Measurements from ENCODE around the gene CENPP.

The CENPP gene

DNA sequence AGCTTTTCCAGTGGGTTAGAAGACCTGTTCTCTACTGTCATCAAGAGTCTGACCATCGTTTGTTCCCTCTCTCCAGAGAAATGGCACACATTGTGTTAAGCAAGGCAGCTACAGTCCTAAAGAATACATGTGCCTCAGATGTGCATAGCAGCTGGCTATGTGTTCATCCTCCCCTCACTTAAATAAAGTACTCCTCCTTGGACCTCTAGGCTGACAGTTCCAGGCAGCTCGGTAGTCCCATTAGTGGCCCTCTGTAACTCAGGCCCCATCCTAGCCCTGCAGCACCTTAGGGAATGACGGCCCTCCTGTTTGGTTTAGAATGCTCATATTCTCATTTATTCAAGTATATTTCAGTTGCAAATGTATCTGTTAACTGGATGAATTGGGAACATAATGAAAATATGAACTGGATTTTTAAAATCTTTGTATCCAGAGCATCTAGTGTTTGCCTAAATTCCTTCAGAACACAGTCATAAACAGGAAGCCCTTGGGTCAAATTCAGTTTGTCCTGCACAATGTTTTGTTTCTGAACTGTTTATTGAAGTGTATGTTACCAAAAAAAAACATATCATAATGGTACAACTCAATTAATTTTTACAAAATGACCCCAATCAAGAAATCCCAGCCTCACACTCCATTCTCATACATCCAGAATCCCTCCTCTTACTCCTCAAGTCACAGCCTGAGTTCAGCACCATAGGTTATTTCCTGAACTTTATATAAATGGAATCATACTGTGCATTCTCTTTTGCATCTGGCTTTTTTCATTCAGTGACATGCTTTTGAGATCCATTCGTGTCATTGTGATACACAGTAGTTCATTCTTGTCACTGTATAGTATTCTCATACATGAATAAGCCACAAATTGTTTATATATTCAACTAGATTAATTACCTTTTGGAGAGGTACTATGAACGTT is 158.1 kb downstream of the CENPP start:
- no peak for FAIRE-seq

- FAIRE-seq: no peak
Observed at GRCh38 chr9:92484563-92484962, 158.8 kb downstream of the CENPP start.

DNA sequence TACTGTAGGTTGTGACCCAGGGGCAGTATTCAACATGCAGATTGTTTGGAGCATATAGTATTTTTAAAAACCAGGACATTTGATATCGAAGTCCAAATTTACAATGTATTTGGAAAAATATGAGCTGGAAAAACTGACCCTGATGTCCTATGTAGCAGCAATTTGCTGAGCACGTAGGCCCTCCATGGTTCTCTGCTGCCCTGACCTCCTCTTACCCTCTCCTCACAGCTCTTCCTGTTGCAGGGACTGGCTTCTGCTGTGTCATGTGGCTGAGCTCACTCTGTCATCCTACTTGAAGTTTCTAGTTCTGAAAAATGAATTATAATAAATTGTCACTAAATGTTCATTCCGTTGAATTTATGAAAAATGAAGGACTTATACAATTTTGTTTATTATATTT is 160.6 kb downstream of the CENPP start:
- no peak for FAIRE-seq

DNA sequence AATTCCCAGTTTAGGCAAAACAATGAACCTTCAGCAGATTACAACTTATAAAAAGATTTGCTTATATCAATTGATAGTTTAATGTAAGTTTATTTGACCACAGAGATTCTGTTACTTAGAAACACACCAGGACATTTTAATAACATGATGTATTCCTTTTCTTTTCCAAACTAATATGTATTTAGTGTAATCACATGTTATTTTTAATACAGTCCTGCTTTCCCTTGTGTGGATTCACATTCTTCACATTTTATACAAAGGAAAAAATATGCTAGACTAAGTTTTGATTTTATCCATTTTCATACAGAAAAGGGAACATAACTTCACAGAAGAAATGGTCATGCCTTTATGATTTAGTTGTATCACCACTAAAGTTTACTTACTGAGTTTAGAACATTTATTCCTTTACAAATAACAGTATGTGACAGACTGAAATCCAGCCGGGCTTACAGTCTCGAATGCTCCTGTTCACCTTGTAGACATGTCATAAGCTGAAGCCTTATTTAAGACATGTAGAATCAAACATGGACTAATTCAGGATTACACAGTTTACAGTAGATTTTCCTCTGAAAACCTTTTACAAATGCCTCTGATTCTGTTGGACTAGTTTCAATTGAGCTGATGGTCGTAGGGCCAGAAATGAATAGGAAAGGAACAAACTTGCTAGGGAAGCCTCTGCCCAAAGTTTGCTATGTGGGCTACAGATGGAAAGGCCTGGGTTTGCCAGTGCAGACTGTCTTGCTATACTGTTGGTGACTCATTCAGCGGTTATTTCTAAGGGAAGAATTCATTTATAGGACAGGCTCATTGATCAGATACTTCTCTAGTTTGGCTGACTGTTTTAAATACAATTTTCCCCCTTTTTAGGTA is 163.2 kb downstream of the CENPP start:
- FAIRE-seq: no peak

- no peak for FAIRE-seq
Observed at GRCh38 chr9:92492781-92493401, 167.1 kb downstream of the CENPP start.

DNA sequence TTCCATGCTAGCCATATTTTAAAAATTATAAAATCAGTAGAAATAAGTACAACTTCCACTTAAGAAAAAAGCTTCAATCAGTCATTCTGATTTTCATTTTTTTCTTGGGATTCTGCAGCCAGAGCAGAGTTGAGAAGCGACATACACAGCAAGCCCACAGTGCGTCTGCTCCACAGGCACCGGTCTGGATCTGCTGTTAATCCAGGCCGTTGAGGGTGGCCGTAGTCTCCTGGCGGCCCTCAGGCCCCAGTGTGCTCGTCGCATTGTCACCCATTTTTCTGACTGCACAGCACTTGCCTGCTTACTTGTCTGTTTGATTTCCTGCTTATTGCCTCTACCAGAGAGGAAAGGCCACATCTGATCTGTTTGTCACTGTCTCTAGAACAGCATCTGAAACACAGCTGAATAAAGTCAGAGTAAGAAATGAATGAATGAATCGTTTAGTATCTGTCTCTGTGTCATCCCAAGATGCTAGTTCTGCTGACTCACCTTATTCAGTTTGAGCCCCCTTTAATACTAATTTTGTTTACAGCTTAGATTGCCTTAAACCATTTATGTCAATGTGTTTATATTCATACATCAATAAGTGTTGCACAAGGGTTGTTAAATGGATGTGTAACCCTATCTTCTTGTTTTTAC is 168.1 kb downstream of the CENPP start:
- no peak for FAIRE-seq

DNA sequence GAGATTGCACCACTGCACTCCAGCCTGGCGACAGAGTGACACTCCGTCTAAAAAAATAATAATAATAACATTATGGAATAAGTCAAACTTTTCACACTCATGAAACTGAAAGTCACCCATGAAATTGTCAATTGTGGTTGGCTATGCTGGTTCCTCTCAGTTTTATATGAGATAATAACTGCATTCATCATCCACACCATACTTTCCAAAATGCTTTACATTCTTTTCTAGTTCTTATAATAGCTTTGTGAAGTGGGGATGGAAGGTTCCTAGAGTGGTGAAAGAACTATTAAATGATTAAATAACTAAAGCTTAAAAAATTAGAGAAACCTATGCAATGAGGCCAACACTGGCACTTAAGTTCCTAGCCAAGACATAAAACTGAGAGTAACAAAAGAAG is 169.1 kb downstream of the CENPP start:
- FAIRE-seq: no peak

DNA sequence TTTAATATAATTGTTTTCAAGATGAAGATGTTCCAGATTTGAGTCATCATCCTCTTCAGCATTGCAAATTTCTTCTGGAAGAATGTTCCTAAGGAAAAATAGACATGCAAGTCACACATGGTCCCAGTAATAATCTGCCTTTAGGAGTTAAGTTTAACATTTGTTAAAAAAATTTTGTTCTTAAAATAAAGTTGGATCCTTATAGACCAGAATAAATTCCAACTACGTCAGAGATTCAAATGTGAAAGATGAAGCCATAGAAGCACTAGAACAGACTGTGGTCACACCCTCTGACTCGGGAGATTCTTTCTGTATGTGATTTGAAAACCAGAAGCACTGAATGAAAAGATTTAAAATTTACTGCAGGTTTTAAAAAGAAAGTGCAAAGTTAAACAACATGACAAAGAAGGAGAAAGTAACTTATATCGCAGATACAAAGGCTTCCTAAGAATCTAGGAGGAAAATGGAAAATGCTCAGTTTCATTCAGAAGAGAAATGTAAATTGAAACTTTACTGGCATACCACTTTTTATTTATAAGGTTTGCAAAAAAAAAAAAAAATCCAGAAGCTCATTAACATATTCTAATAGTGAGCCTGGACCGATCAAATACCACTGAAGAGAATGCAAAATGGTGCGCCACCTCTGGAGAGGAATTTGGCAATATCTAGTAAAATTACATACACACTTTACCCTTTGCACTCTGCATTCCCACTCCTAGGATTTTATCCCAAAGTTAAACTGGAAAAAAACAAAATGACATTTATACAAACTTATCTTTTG is 170.8 kb downstream of the CENPP start:
- no peak for FAIRE-seq

- no peak for FAIRE-seq
Observed at GRCh38 chr9:92499701-92500100, 173.9 kb downstream of the CENPP start.

- no peak for FAIRE-seq
Observed at GRCh38 chr9:92500725-92501124, 175.0 kb downstream of the CENPP start.

DNA sequence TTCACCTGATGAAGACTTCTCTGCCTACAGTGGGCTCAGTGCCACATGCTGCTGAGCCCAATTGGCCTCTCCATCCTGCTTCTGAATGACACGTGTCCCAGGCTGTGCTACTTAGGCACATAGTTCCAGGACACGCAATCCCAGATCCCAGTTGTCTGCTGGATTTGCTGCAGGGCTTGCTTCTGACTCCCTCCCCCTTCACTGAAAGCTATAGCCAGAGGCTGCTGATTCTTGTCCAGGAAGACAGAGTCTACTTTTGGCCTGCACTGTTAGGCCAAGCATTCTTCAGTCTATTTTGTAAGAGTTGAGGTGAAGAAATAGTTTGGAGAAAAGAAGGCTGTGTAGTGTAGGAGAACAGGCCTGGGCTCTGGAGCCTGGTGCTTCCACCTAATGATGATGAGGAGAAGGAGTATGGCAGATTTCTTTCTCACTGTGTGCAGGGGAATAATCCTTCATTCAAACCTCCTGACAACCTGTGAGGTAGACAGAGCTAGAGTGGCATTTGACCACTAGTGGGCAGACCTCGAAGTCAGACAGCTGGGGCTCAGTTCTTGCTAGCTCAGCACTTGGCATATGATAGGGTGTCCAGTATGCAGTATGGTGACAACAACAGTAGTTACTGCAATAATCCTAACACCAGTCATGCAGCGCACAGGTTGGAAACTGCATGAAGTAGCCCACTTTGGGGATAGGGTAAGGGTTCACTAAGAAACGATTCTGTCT is 176.1 kb downstream of the CENPP start:
- no peak for FAIRE-seq

GRCh38 chr9:92503156-92503555 is 177.4 kb downstream of the CENPP start:
- FAIRE-seq: no peak

DNA sequence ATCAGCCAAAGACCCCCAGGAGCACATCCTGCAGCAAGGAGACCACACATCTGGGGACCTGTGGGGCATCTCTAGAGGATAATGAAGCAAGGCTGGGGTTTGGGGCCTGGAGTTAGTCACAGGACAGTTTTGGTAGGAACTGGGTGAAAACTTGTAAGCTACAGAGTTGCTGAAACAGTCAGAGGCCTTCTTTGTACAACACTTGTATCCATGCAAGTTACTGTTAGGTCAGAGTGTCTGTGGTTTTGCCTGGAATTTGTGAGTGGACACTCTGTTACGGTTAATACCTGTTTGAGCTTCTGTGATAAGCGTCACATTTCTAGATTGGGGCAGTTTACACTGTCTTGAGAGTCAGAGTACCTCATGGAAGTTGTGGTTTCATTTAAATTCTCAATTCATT is 179.1 kb downstream of the CENPP start:
- no peak for FAIRE-seq

GRCh38 chr9:92506184-92506857 is 180.6 kb downstream of the CENPP start:
- FAIRE-seq: no peak

DNA sequence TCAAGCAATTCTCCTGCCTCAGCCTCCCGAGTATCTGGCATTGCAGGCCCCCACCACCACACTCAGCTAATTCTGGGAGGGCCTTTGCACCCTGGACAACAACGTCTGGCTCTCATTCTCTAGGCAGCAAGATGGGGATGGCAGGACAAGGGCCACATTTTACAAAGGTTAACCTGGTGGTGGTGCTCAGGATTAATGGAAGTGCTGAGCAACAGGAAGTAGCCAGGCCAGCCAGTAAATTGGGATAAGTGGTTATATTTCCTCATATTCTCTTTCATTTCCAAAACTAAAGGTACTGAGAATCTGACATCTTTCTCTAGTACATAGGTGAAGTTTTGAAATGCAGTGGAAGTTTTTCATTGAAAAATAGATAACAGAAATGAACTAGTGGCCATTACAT is 181.3 kb downstream of the CENPP start:
- no peak for FAIRE-seq

GRCh38 chr9:92507496-92507895 is 181.7 kb downstream of the CENPP start:
- FAIRE-seq: no peak

GRCh38 chr9:92508018-92508820 is 182.5 kb downstream of the CENPP start:
- no peak for FAIRE-seq

DNA sequence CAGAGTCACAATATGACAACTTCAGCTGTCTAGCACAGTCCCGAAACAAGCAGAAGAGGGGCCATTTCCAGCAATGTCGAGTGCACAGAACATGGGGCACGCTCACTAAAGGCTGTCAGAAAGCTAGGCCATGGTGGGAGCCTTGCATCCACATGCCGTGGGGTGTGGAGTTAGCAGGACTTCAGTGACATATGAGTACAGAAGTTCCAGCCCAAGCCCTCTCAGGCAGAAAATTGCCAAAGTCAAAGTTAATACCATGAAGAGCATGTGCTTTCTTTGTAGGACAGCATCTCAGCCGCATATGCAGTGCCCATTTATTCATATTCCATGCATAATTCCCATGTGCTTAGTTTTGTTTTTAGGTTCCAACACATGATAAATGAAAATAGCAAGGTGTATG is 183.3 kb downstream of the CENPP start:
- no peak for FAIRE-seq

GRCh38 chr9:92510747-92511146 is 185.0 kb downstream of the CENPP start:
- no peak for FAIRE-seq

DNA sequence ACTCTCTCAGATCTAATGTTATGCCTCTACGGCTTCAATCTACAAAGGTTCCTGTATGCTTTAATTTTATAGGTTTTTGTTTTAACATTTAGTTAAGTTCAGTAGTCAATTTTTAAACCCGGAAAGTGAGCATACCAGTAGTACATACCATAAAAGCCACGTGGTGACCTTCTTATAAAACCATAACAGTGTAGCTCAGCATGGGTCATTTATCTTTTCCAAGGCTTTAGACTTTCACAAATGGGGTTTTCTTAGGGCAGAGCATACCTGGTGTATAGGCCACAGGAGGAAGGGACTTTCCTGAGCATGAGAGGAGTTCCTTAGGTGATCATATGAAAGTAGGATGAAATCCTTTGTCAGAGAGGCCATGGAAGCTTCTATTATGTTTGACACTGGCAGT is 186.9 kb downstream of the CENPP start:
- FAIRE-seq: no peak
